H9 (cell line): ENCODE measurements around the gene MTURN. TPM values are rescaled to one million over a fixed set of nuclear protein-coding genes. Genes with fewer than 3 reads are reported as not detected.

Experiments
- DNase-seq: peaks from one replicate; pipeline ENCODE4 v3.0.0-alpha.2; 2017
- H2AFZ ChIP-seq: one replicate; pipeline ENCODE4 v1.6.1; 2013; ENCODE audit warnings: mild to moderate bottlenecking, low read length, control low read depth, moderate library complexity
- H2AK5ac ChIP-seq: 2 replicates; pipeline ENCODE4 v1.6.1; 2013; ENCODE audit warnings: low read length, control low read depth, mixed read lengths; ENCODE audit not compliant: insufficient read length
- H2BK120ac ChIP-seq: one replicate; pipeline ENCODE4 v1.6.1; 2013; ENCODE audit warnings: low read depth, mild to moderate bottlenecking, low read length, control low read depth, inconsistent platforms; ENCODE audit not compliant: poor library complexity, severe bottlenecking
- H2BK12ac ChIP-seq: 2 replicates; pipeline ENCODE4 v1.6.1; 2013; ENCODE audit warnings: low read length, control low read depth, mixed read lengths, low read depth; ENCODE audit not compliant: insufficient read length
- H2BK15ac ChIP-seq: 2 replicates; pipeline ENCODE4 v1.6.1; 2013; ENCODE audit warnings: low read depth, low read length, control low read depth
- H2BK20ac ChIP-seq: one replicate; pipeline ENCODE4 v1.6.1; 2013; ENCODE audit warnings: low read depth, mild to moderate bottlenecking, low read length, control low read depth, inconsistent platforms; ENCODE audit not compliant: poor library complexity, severe bottlenecking
- H2BK5ac ChIP-seq: 2 replicates; pipeline ENCODE4 v1.6.1; 2013; ENCODE audit warnings: low read length, control low read depth, mixed read lengths; ENCODE audit not compliant: insufficient read length
- H3K14ac ChIP-seq: 2 replicates; pipeline ENCODE4 v1.6.1; 2013; ENCODE audit warnings: low read length, control low read depth; ENCODE audit not compliant: insufficient read depth
- H3K18ac ChIP-seq: 2 replicates; pipeline ENCODE4 v1.6.1; 2013; ENCODE audit warnings: low read depth, mild to moderate bottlenecking, mixed read lengths, low read length, control low read depth; ENCODE audit not compliant: insufficient read length
- H3K23ac ChIP-seq: 2 replicates; pipeline ENCODE4 v1.6.1; 2013; ENCODE audit warnings: low read length, control low read depth, mixed read lengths, low read depth; ENCODE audit not compliant: insufficient read length
- H3K23me2 ChIP-seq: 2 replicates; pipeline ENCODE4 v1.6.1; 2013; ENCODE audit warnings: low read depth, mild to moderate bottlenecking, mixed read lengths, low read length, control low read depth; ENCODE audit not compliant: insufficient read length, poor library complexity, severe bottlenecking
- H3K27ac ChIP-seq: 2 replicates; pipeline ENCODE4 v1.5.1; 2013; ENCODE audit warnings: low read length, control low read depth, mixed read lengths, low read depth; ENCODE audit not compliant: insufficient read length
- H3K27me3 ChIP-seq: 2 replicates; pipeline ENCODE4 v1.6.1; 2013; ENCODE audit warnings: low read length, control low read depth, inconsistent platforms; ENCODE audit not compliant: insufficient read depth
- H3K4ac ChIP-seq: 2 replicates; pipeline ENCODE4 v1.6.1; 2013; ENCODE audit warnings: low read depth, mild to moderate bottlenecking, control low read depth, inconsistent platforms, low read length, moderate library complexity
- H3K4me1 ChIP-seq: 2 replicates; pipeline ENCODE4 v1.6.1; 2013; ENCODE audit warnings: low read length, control low read depth, inconsistent platforms; ENCODE audit not compliant: insufficient read depth
- H3K4me2 ChIP-seq: 2 replicates; pipeline ENCODE4 v1.6.1; 2013; ENCODE audit warnings: low read length, control low read depth, mixed read lengths; ENCODE audit not compliant: insufficient read length, insufficient read depth
- H3K56ac ChIP-seq: 2 replicates; pipeline ENCODE4 v1.6.1; 2013; ENCODE audit warnings: low read depth, mild to moderate bottlenecking, mixed read lengths, low read length, control low read depth; ENCODE audit not compliant: insufficient read length
- H3K79me1 ChIP-seq: 2 replicates; pipeline ENCODE4 v1.6.1; 2013; ENCODE audit warnings: low read depth, mild to moderate bottlenecking, moderate library complexity, low read length, control low read depth, inconsistent platforms; ENCODE audit not compliant: insufficient read depth, poor library complexity, severe bottlenecking
- H3K79me2 ChIP-seq: 2 replicates; pipeline ENCODE4 v1.6.1; 2013; ENCODE audit warnings: low read length, control low read depth, inconsistent platforms; ENCODE audit not compliant: insufficient read depth
- H3K9ac ChIP-seq: 2 replicates; pipeline ENCODE4 v1.6.1; 2013; ENCODE audit warnings: low read length, control low read depth, mixed read lengths; ENCODE audit not compliant: insufficient read length; ENCODE audit errors: extremely low read depth
- H3K9me3 ChIP-seq: one replicate; pipeline ENCODE4 v1.6.1; 2013; ENCODE audit warnings: low read depth, low read length, inconsistent platforms; ENCODE audit not compliant: control insufficient read depth
- H3T11ph ChIP-seq: one replicate; pipeline ENCODE4 v1.6.1; 2013; ENCODE audit warnings: mild to moderate bottlenecking, low read length, control low read depth, inconsistent platforms
- H4K20me1 ChIP-seq: one replicate; pipeline ENCODE4 v1.6.1; 2013; ENCODE audit not compliant: control insufficient read depth, insufficient read length, insufficient read depth
- H4K5ac ChIP-seq: 2 replicates; pipeline ENCODE4 v1.6.1; 2013; ENCODE audit warnings: low read depth, mild to moderate bottlenecking, mixed read lengths, low read length, control low read depth; ENCODE audit not compliant: insufficient read length
- H4K8ac ChIP-seq: replicated peaks from 2 replicates; pipeline ENCODE4 v1.6.1; 2013; ENCODE audit warnings: low read length, control low read depth, mixed read lengths, low read depth; ENCODE audit not compliant: insufficient read length
- H4K91ac ChIP-seq: 2 replicates; pipeline ENCODE4 v1.6.1; 2013; ENCODE audit warnings: low read depth, mild to moderate bottlenecking, moderate library complexity, mixed read lengths, low read length, control low read depth; ENCODE audit not compliant: insufficient read length
- H3K27ac Mint-ChIP-seq, 3 experiments: 2 replicates in 2 of 3; 3 replicates in 1 of 3; pipeline ENCODE4 v1.8.0; 2020 to 2021; ENCODE audit warnings: mixed read lengths in 3 of 3, mild to moderate bottlenecking in 1 of 3, moderate library complexity in 1 of 3
- H3K27me3 Mint-ChIP-seq: 2 replicates; pipeline ENCODE4 v1.8.0; 2021; ENCODE audit warnings: low read depth, mild to moderate bottlenecking, moderate library complexity, mixed read lengths
- H3K36me3 Mint-ChIP-seq, 3 experiments: 2 replicates in 2 of 3; 3 replicates in 1 of 3; pipeline ENCODE4 v1.8.0; 2020 to 2021; ENCODE audit warnings: low read depth in 3 of 3, mixed read lengths in 3 of 3; ENCODE audit not compliant: insufficient read depth in 1 of 3
- H3K4me1 Mint-ChIP-seq, 2 experiments: 2 replicates each; pipeline ENCODE4 v1.8.0; 2020; ENCODE audit warnings: mixed read lengths in 2 of 2
- H3K4me3 Mint-ChIP-seq, 2 experiments: 2 replicates in 1 of 2; 3 replicates in 1 of 2; pipeline ENCODE4 v1.8.0; 2020 to 2021; ENCODE audit warnings: mild to moderate bottlenecking in 2 of 2, mixed read lengths in 2 of 2, moderate library complexity in 1 of 2
- H3K9me3 Mint-ChIP-seq, 2 experiments: 2 replicates in 1 of 2; 3 replicates in 1 of 2; pipeline ENCODE4 v1.8.0; 2020; ENCODE audit warnings: mild to moderate bottlenecking in 2 of 2, mixed read lengths in 2 of 2, moderate library complexity in 1 of 2
- CTCF ChIP-seq: fragments of 200-600 bp; sonication (generic); conservative IDR thresholded peaks from 3 replicates; pipeline ENCODE4 v1.8.0; 2021; ENCODE audit warnings: antibody characterized with exemption, mild to moderate bottlenecking
- WGBS: extraction: QIAGEN DNeasy Blood & Tissue Kit; methylation state at CpG from one replicate; pipeline ENCODE4 v1.1.7; 2013; ENCODE audit warnings: missing lambda C conversion rate, low lambda C conversion rate, mixed read lengths; ENCODE audit not compliant: insufficient read length; ENCODE audit errors: extremely low coverage; 5-methylcytosine and 5-hydroxymethylcytosine counted together
- total RNA-seq: library from RNA; stranded (reverse); gene quantifications from 2 replicates; pipeline ENCODE4 v1.2.1, GENCODE V29; 2021

The MTURN gene
- total RNA-seq, 1 experiment from 2014 or later: 3.4 TPM

- H2BK120ac ChIP-seq: no peak overlapping the region
- H4K5ac ChIP-seq: no peak overlapping the region
- H2BK5ac ChIP-seq: no peak overlapping the region
- H2BK20ac ChIP-seq: no peak overlapping the region
- TF ChIP-seq CTCF: no peak
- no peaks in the 10 kb centered on the region for H3K4me1 ChIP-seq
- WGBS: no CpG with 5 or more reads among the region's 5 CpGs
- no peaks in the 10 kb centered on the region for H3K27me3 ChIP-seq
- H3K9me3 Mint-ChIP-seq: peaks cover 17 to 21% of the 10 kb centered on the region in 2 experiments
- H4K8ac ChIP-seq: no peak overlapping the region
- peaks cover 9 to 22% (median 9%) of the 10 kb centered on the region in 3 experiments for H3K36me3 Mint-ChIP-seq
- H3K4me3 Mint-ChIP-seq: no peak overlapping the region
- no peak overlapping the region for H2BK12ac ChIP-seq
- H3K56ac ChIP-seq: no peak overlapping the region
- H2AK5ac ChIP-seq: no peak overlapping the region
- no peaks in the 10 kb centered on the region for H3K27me3 Mint-ChIP-seq
- no peaks in the 10 kb centered on the region for H3K79me1 ChIP-seq
- no peak overlapping the region for H3K4ac ChIP-seq
- no peak overlapping the region for H3K27ac Mint-ChIP-seq
- H3K9me3 ChIP-seq: no peaks in the 10 kb centered on the region
- H3K27ac ChIP-seq: no peak overlapping the region
- no peak overlapping the region for H2AFZ ChIP-seq
- no peaks in the 10 kb centered on the region for H3K23me2 ChIP-seq
- H3T11ph ChIP-seq: no peak overlapping the region
- no peak overlapping the region for H3K18ac ChIP-seq
- H3K23ac ChIP-seq: no peak overlapping the region
- H3K4me2 ChIP-seq: no peak overlapping the region
- no peak overlapping the region for H4K91ac ChIP-seq
- H2BK15ac ChIP-seq: no peak overlapping the region
- H3K4me1 Mint-ChIP-seq: no peaks in the 10 kb centered on the region
- no peaks in the 10 kb centered on the region for H4K20me1 ChIP-seq
- H3K14ac ChIP-seq: no peak overlapping the region
- H3K79me2 ChIP-seq: no peaks in the 10 kb centered on the region
- DNase-seq: no peak
- H3K9ac ChIP-seq: no peak overlapping the region
Observed at GRCh38 chr7:30112103-30112713, 22.6 kb upstream of the MTURN start.
